OCI-M2 (cell line): Measurements from ENCODE around the gene PRSS1.
A peak's percentile ranks its signal among the peaks of the same experiment; 100 is the strongest.
"Not testable (repeated sequence)": the region's sequence is repeated elsewhere in the genome, so short reads cannot be mapped to it uniquely, and the experiment has no call there.

Source experiments
- DNase-seq: peaks from one replicate; lab custom pipeline; 2025; ENCODE audit not compliant: unreplicated experiment; lab: John Stamatoyannopoulos, UW

The PRSS1 gene

GRCh38 chr7:142772673-142773072 is 23.4 kb downstream of the PRSS1 start:
- DNase-seq, result no peak

GRCh38 chr7:142773230-142773629 is 24.0 kb downstream of the PRSS1 start:
- no peak for DNase-seq

GRCh38 chr7:142773937-142774744 is 24.9 kb downstream of the PRSS1 start:
- DNase-seq, result no peak

- no peak for DNase-seq
Observed at GRCh38 chr7:142774826-142775225, 25.6 kb downstream of the PRSS1 start.

- DNase-seq, result not testable (repeated sequence)
Observed at GRCh38 chr7:142775351-142776115, 26.3 kb downstream of the PRSS1 start.

- no peak for DNase-seq
Observed at GRCh38 chr7:142776206-142776844, 27.1 kb downstream of the PRSS1 start.

- not testable (repeated sequence) for DNase-seq
Observed at GRCh38 chr7:142776845-142777225, 27.6 kb downstream of the PRSS1 start.

- DNase-seq, result no peak
Observed at GRCh38 chr7:142777318-142777717, 28.0 kb downstream of the PRSS1 start.

GRCh38 chr7:142782922-142783900 is 33.9 kb downstream of the PRSS1 start:
- DNase-seq, result peak; percentile 34

GRCh38 chr7:142784096-142784495 is 34.8 kb downstream of the PRSS1 start:
- DNase-seq, result no peak

GRCh38 chr7:142784716-142785115 is 35.4 kb downstream of the PRSS1 start:
- DNase-seq, result no peak

GRCh38 chr7:142785841-142786250 is 36.6 kb downstream of the PRSS1 start:
- DNase-seq, result no peak

- DNase-seq, result no peak
Observed at GRCh38 chr7:142787034-142787768, 37.9 kb downstream of the PRSS1 start.

- DNase-seq, result no peak
Observed at GRCh38 chr7:142787783-142788182, 38.5 kb downstream of the PRSS1 start.

GRCh38 chr7:142788303-142789289 is 39.3 kb downstream of the PRSS1 start:
- DNase-seq, result no peak

- DNase-seq, result no peak
Observed at GRCh38 chr7:142789441-142789840, 40.2 kb downstream of the PRSS1 start.

- no peak for DNase-seq
Observed at GRCh38 chr7:142790056-142790455, 40.8 kb downstream of the PRSS1 start.

GRCh38 chr7:142790555-142790954 is 41.3 kb downstream of the PRSS1 start:
- no peak for DNase-seq

GRCh38 chr7:142791502-142791901 is 42.2 kb downstream of the PRSS1 start:
- no peak for DNase-seq
